Activated T-cell treated with anti-CD3 and anti-CD28 coated beads, Interleukin-2, amount 50 U/mL, for 4 hours (primary cell): ENCODE measurements around the gene SNCAIP. TPM values are rescaled to one million over a fixed set of nuclear protein-coding genes. Genes with fewer than 3 reads are reported as not detected.
"Not testable (repeated sequence)": the region's sequence is repeated elsewhere in the genome, so short reads cannot be mapped to it uniquely, and the experiment has no call there.

Experiments used
- ATAC-seq, 2 donors: fragments of 200-7000 bp; cut with Tn5 transposase; one replicate each; pipeline ENCODE4 v1.10.0; 2021
- DNase-seq: peaks from one replicate; pipeline ENCODE4 v3.0.0-alpha.2; 2020
- H3K27me3 Mint-ChIP-seq: one replicate; pipeline ENCODE4 v1.8.0; 2021; ENCODE audit warnings: low read depth, mixed read lengths
- H3K36me3 Mint-ChIP-seq: one replicate; pipeline ENCODE4 v1.8.0; 2022; ENCODE audit warnings: mixed read lengths; ENCODE audit not compliant: insufficient read depth
- H3K4me1 Mint-ChIP-seq: one replicate; pipeline ENCODE4 v1.8.0; 2021; ENCODE audit warnings: low read depth, mixed read lengths
- H3K4me3 Mint-ChIP-seq: one replicate; pipeline ENCODE4 v1.8.0; 2021; ENCODE audit warnings: mild to moderate bottlenecking, moderate library complexity, mixed read lengths
- H3K9me3 Mint-ChIP-seq: one replicate; pipeline ENCODE4 v1.8.0; 2021; ENCODE audit warnings: mixed read lengths
- total RNA-seq, 3 donors: library from RNA; stranded (reverse); gene quantifications; one replicate each; pipeline ENCODE4 v1.2.1, GENCODE V29; 2021

Gene SNCAIP
- total RNA-seq, 3 donors from 2014 or later: not detected

DNA sequence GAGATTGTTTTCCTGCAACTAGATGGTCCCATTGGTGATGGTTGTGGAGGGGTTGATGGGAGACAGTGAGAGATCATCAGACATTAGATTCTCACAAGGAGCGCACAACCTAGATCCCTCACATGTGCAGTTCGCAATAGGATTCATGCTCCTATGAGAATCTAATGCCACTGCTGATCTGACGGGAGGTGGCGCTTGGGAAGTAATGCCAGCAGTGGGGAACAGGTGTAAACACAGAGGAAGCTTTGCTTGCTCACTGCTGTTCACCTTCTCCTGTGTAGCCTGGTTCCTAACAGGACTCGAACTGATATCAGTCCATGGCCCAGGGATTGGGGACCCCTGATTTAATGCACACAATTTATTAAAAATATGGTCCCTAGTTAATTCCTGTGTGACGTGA, 18.8 kb downstream of the SNCAIP start:
- no peaks in the 10 kb centered on the region for H3K4me1 Mint-ChIP-seq
- H3K9me3 Mint-ChIP-seq: no peaks in the 10 kb centered on the region
- DNase-seq (no peak), ATAC-seq (no peak)
- no peak overlapping the region for H3K4me3 Mint-ChIP-seq
- H3K36me3 Mint-ChIP-seq: no peaks in the 10 kb centered on the region
- H3K27me3 Mint-ChIP-seq: peaks cover 2% of the 10 kb centered on the region

DNA sequence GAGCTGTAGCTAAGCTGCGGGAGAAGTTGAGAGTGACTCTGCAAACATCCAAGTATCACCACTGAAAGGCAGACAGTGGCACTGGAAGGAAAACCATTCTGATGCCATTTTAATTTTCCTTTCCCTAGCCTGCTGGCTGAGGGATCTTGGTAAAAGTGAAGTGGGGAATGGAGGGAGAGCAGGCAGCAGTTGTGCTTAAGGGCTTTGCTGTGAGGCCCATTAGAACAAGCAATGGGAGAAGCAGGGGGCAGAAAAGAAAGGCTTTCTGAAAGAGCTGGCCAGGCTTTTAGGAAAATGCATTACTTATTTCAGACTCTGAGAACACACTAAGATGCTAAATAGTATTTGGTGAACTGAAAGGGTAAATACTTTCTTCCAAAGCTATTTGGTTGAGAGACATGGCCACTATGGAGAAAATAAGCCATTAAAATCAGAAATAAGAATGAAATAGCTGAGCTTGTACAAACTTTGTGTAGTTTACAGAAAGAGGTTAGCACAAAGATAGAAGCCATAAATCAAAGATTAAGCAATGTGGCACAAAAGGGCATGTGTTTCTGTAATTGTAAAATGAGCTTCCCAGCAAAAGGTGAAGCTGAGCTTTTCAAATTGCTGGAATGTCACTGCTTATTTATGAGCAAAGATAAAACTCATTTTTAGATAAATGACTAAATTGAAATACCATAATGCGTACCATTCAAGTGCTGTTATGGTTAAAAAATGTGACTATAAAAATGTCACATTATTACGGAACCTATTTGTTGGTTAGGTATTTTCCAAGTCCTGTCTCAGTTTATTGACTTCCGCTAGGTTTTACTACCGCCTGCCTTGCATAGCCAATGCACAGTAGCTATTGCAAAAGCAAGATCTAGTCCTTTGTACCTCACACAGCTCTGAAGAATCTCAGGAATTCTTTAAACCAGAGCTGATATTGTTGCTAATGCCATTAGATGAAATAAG, 20.8 kb downstream of the SNCAIP start:
- DNase-seq (no peak), ATAC-seq (no peak)
- Mint-ChIP-seq H3K9me3 (no peaks in the 10 kb centered on the region), H3K4me3 (no peak overlapping the region), H3K4me1 (no peaks in the 10 kb centered on the region), H3K27me3 (peaks cover 2% of the 10 kb centered on the region), H3K36me3 (no peaks in the 10 kb centered on the region)

DNA sequence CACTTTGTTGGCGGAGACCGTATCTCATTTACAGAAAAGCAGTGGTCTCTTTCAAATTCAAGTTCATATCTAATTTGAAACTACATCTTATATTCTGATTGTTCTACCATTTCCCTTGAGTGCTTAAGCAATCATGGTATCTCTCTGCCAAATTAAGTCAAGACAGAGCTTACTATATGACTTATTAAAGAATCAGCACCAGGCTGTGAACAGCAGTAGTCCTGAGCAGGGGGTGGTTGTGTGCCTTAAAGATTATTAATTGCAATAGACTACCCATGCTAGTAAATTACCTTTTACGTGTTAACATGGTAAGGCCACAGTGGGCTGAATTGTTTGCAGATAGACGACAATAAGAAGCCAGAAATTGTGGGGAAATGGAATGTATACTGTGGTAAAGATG, 21.5 kb downstream of the SNCAIP start:
- H3K4me1 Mint-ChIP-seq: no peaks in the 10 kb centered on the region
- H3K36me3 Mint-ChIP-seq: no peaks in the 10 kb centered on the region
- H3K9me3 Mint-ChIP-seq: no peaks in the 10 kb centered on the region
- peaks cover 2% of the 10 kb centered on the region for H3K27me3 Mint-ChIP-seq
- DNase-seq (no peak), ATAC-seq (no peak)
- H3K4me3 Mint-ChIP-seq: no peak overlapping the region

DNA sequence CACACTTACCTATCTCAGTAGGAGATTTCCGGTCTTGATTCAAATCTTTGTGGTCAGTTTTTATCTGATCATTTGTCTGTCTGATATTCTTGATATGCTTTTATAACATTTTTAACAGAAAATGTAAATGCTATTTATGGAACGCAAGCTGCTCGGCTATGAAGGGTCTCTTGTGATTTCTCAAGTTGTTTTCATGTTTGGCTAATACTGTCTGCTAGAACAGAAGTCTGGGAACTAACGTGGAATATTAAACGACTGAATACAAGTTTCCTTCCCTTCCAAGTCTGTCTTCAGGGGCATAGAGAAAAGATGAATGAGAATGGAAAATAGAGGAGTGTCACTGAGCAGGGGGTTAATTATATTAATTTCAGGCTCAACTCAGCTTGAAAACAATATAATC, 27.6 kb downstream of the SNCAIP start:
- Mint-ChIP-seq H3K4me1 (no peaks in the 10 kb centered on the region), H3K4me3 (no peak overlapping the region), H3K27me3 (no peaks in the 10 kb centered on the region), H3K36me3 (no peaks in the 10 kb centered on the region), H3K9me3 (no peaks in the 10 kb centered on the region)
- ATAC-seq (no peak), DNase-seq (no peak)

DNA sequence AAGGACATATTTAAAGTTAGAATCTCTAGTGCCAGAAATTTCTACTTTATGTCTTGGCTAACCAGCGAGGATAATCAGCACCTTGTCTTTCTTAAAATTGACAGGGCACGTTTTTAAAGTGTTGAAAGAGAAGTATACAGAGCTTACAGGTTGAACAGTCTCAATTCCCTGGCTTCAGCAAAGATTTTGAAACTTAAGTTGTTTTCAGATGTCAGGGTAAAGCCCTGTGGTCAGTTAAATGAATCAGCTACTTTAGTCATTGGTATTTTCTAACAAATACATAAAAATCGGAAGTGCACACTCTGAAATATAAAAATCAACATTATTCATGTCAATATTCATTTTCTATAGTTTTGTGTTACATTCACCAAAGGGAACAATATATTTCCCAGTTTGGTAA, 29.1 kb downstream of the SNCAIP start:
- Mint-ChIP-seq H3K9me3 (no peaks in the 10 kb centered on the region), H3K4me3 (no peak overlapping the region), H3K27me3 (no peaks in the 10 kb centered on the region), H3K4me1 (no peaks in the 10 kb centered on the region), H3K36me3 (no peaks in the 10 kb centered on the region)
- no peak for DNase-seq
- no peak for ATAC-seq

DNA sequence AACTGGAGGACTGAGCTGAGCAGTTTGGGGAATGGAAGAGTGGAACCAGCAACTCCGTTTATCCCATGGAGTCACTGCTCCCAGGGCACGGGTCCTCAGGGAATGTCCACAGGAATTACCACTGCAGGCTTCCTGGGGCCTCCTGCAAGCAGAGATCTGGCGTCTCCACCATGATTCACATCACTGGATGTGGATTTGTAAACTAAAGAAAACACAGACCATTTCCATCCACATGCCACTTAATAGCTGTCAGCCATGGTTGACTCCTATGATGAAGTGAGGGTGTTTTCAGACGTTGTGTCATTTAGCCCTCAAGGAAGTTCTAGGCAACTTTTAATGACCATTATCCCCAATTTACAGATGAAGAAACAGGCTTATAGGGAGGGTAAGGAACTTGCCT, 30.2 kb downstream of the SNCAIP start:
- Mint-ChIP-seq H3K4me1 (no peaks in the 10 kb centered on the region), H3K36me3 (no peaks in the 10 kb centered on the region), H3K9me3 (no peaks in the 10 kb centered on the region), H3K4me3 (no peak overlapping the region), H3K27me3 (no peaks in the 10 kb centered on the region)
- ATAC-seq: no peak
- DNase-seq: no peak

DNA sequence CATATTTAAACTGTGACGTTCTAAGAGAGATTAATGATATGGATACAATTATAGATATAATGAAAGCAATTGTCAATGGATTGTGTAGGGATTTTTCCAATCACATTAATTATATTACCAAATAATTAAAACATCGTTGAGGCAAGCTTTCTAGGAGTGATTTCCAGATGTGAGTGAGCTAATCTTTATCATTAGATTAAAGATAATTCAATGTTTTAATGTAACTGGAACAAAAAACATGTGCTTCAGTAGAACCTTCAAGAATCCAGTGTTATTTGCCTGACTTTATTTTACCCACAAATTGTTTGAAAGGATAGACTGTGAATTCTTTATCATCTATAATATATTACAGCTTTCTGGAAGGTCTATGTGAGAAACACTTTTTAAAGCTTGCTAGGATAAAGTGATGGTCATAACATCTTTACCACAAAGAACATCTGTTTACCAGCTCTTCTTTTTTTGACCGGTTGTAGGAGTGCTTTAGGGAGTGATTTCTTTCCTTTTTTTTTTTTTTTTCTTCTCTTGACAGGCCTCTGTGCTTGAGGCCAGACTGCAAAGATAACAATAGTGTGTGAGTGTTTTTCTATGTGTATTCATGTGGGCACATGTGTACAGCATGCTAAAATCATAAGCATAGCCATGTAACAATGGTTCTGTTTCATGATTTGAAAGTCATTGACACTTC, 35.0 kb downstream of the SNCAIP start:
- no peaks in the 10 kb centered on the region for H3K9me3 Mint-ChIP-seq
- DNase-seq (no peak), ATAC-seq (no peak)
- no peak overlapping the region for H3K4me3 Mint-ChIP-seq
- H3K36me3 Mint-ChIP-seq: no peaks in the 10 kb centered on the region
- no peaks in the 10 kb centered on the region for H3K27me3 Mint-ChIP-seq
- H3K4me1 Mint-ChIP-seq: no peaks in the 10 kb centered on the region

DNA sequence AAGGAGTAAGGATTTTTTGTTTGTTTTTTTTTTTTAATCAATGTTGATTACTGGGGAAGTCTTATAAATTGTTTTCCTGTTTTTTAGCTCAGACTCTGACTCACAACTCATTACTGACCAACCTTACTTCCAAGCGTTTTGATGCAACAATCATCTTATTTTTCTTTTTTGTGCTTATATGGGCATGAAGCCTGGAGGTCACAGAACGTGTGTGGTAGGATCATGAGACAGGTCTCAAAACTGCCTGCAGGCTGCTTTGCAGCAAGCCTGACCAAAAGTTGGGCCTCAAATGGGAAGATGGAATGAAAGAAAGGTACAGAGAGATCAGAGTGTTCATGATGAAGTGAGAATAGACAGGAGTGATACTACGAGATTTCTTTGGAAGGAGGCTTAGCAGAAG, 38.5 kb downstream of the SNCAIP start:
- no peaks in the 10 kb centered on the region for H3K36me3 Mint-ChIP-seq
- no peak for DNase-seq
- H3K4me3 Mint-ChIP-seq: no peak overlapping the region
- no peaks in the 10 kb centered on the region for H3K9me3 Mint-ChIP-seq
- H3K27me3 Mint-ChIP-seq: no peaks in the 10 kb centered on the region
- no peaks in the 10 kb centered on the region for H3K4me1 Mint-ChIP-seq
- no peak for ATAC-seq

DNA sequence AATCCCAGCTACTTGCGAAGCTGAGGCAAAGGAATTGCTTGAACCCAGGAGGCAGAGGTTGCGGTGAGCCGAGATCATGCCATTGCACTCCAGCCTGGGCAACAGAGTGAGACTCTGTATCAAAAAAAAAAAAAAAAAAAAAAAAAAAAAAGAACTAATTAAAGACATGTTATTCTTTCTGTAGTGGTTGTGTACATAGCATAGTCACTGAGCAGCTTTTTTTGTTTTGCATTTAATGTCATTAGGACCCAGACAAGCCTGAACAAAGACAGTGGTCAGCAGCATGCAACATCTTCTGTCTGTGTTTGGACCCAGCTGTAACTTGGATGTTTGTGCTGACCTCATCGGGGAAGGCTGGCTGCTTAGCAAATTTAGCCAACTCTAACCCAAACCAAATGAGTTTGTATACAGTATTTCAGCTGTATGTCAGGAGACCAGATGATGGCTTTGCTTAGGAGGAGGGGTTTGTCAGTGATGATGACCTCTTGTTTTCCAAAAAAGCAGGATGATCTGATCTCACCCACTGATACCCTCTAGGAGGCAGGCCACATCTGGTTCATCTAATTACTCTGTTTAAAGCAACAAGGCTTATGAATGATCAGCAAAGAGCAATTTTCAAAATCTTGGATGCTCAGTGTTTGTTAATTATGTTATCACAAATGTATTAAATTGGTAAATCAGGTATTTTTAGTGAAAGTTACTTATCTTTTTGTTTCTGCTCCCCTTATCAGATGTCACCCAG, 39.5 kb downstream of the SNCAIP start:
- Mint-ChIP-seq H3K36me3 (no peaks in the 10 kb centered on the region), H3K27me3 (no peaks in the 10 kb centered on the region), H3K9me3 (no peaks in the 10 kb centered on the region), H3K4me3 (no peak overlapping the region), H3K4me1 (no peaks in the 10 kb centered on the region)
- ATAC-seq (no peak), DNase-seq (no peak)

DNA sequence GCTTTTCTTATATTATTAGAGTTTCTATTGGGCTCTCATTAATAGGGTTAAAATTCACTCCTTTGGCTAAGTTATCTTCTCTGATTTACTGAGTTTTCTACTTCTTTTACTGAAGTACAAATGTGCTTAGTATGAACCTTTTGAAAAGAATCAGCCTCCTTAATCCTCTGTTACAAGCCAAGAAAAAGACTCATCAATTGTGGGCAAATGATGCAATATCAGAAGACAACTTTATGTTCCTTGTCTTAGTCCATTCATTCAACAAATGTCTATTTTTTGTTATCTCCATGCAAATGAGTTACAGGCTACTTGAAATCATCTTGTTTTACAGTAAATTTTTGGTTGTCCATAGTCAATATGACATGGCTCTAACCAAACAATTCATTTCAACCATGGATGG, 40.3 kb downstream of the SNCAIP start:
- Mint-ChIP-seq H3K4me1 (no peaks in the 10 kb centered on the region), H3K36me3 (no peaks in the 10 kb centered on the region), H3K4me3 (no peak overlapping the region), H3K9me3 (no peaks in the 10 kb centered on the region), H3K27me3 (no peaks in the 10 kb centered on the region)
- ATAC-seq: no peak
- DNase-seq: no peak

DNA sequence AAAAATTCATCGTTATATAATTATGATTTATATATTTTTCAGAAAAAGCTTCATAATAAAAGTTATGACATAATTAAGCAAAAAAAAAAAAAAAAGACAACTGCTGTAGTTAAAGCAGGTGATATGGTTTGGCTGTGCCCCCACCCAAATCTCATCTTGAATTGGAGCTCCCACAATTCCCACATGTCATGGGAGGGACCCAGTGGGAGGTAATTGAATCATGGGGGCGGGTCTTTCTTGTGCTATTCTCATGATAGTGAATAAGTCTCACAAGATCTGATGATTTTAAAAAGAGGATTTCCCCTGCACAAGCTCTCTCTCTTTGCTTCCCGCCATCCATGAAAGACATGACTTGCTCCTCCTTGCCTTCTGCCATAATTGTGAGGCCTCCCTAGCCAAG, 41.3 kb downstream of the SNCAIP start:
- H3K36me3 Mint-ChIP-seq, H3K4me3 Mint-ChIP-seq, H3K4me1 Mint-ChIP-seq, ATAC-seq, H3K9me3 Mint-ChIP-seq, H3K27me3 Mint-ChIP-seq, DNase-seq: not testable (repeated sequence)

DNA sequence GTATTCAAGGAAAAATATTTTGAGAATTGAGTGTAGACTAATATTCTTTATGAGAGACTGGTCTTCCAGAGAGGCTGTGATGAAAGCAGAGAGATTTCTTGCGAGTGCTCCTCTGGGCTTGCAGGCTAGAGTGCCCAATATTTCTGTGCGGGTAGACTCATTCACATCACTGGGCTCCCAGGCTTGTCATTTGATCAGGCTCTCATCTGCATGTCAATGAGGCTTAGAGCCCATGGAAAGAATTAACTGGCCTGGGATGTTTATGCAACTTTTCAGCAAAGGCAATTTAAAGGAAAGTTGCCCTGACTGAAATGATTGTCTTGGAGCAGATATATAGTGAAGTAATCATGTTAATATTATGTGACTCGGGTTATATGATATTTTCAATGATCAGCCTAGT, 42.3 kb downstream of the SNCAIP start:
- DNase-seq (no peak), ATAC-seq (no peak)
- H3K36me3 Mint-ChIP-seq: no peaks in the 10 kb centered on the region
- H3K4me3 Mint-ChIP-seq: no peak overlapping the region
- no peaks in the 10 kb centered on the region for H3K27me3 Mint-ChIP-seq
- H3K4me1 Mint-ChIP-seq: no peaks in the 10 kb centered on the region
- no peaks in the 10 kb centered on the region for H3K9me3 Mint-ChIP-seq

DNA sequence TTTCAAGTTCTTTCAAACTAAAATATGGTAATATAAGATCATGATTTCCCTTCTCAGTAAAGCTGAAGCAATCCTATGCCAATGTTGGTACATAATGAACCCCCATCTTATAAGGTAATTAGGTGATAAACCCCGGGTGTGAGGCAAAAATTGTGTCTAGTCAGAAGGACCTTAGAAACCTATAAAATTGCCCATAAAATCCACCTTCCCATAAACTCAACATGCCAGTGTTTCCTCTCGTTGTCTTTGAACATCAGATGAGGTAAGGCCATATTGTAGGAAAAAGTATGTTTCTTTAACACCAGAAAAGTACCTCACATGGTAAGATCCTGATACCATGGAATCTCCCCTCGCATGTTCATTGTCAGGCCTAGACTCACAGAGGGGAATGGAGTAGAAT, 43.3 kb downstream of the SNCAIP start:
- Mint-ChIP-seq H3K9me3 (no peaks in the 10 kb centered on the region), H3K4me1 (no peaks in the 10 kb centered on the region), H3K36me3 (no peaks in the 10 kb centered on the region)

DNA sequence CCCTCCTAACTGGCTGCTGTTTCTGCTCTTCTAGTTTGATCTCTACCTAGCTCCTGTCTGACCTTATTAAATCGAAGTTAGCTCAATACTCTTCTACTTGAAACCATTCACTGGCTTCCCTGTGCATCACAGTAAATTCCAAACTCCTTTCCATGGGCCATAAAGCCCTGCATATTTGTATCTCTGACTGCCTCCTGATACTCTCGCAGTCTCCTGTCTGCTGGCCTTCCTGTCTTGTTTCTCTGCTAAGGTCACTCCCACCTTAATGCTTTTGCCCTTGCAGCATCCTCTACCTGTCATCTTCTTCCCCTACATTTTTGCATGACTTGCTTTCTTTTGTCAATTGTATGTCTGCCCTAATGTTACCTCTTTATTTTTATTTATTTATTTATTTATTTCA, 44.8 kb downstream of the SNCAIP start:
- Mint-ChIP-seq H3K4me1 (no peaks in the 10 kb centered on the region), H3K36me3 (no peaks in the 10 kb centered on the region), H3K9me3 (no peaks in the 10 kb centered on the region), H3K27me3 (peaks cover 3% of the 10 kb centered on the region), H3K4me3 (no peak overlapping the region)
- ATAC-seq: no peak
- no peak for DNase-seq

More for the DNA sequence above, 43.3 kb downstream of the SNCAIP start:
- no peak for DNase-seq
- no peak for ATAC-seq
- H3K4me3 Mint-ChIP-seq: no peak overlapping the region
- peaks cover 3% of the 10 kb centered on the region for H3K27me3 Mint-ChIP-seq
